ENCODE results near the gene TPM3. TPM values are rescaled to one million over a fixed set of nuclear protein-coding genes. Genes with fewer than 3 reads are reported as not detected.

The TPM3 gene
- total RNA-seq, 4 donors from 2014 or later: 156 to 192 (median 181) TPM

GRCh38 chr1:154117642-154118041 lies 74.3 kb downstream of the TPM3 start:
- Histone ChIP-seq H3K27ac (no peak overlapping the region), H3K9me3 (no peaks in the 10 kb centered on the region), H3K27me3 (no peaks in the 10 kb centered on the region), H3K4me1 (no peaks in the 10 kb centered on the region), H3K4me3 (no peak overlapping the region), H3K36me3 (no peaks in the 10 kb centered on the region)
- no peak for DNase-seq (ENCODE audit: low spot score in 2 of 2)
- TF ChIP-seq CTCF (IDR thresholded peaks at IDR 0.05): no peak
- no peak for TF ChIP-seq POLR2A (IDR thresholded peaks at IDR 0.05)
- TF ChIP-seq POLR2AphosphoS5 (IDR thresholded peaks at IDR 0.05): no peak
- no peak for TF ChIP-seq EP300 (IDR thresholded peaks at IDR 0.05)
- 88% methylated on average over 5 of the region's 5 CpGs for WGBS

GRCh38 chr1:154115180-154115579 lies 76.7 kb downstream of the TPM3 start:
- no peaks in the 10 kb centered on the region for H3K27me3 ChIP-seq
- H3K27ac ChIP-seq: no peak overlapping the region
- no peaks in the 10 kb centered on the region for H3K36me3 ChIP-seq
- no peaks in the 10 kb centered on the region for H3K4me1 ChIP-seq
- WGBS: 24% methylated on average over 1 of the region's 1 CpG
- no peak overlapping the region for H3K4me3 ChIP-seq
- H3K9me3 ChIP-seq: no peaks in the 10 kb centered on the region
- TF ChIP-seq POLR2A (IDR thresholded peaks at IDR 0.05): no peak
- no peak for TF ChIP-seq EP300 (IDR thresholded peaks at IDR 0.05)
- TF ChIP-seq POLR2AphosphoS5 (IDR thresholded peaks at IDR 0.05): no peak
- no peak for TF ChIP-seq CTCF (IDR thresholded peaks at IDR 0.05)
- no peak for DNase-seq (ENCODE audit: low spot score in 2 of 2)

Other genes with a start within 250 kb of the TPM3 start
- gene DENND4B, start 245.4 kb downstream of the TPM3 start, total RNA-seq: 10 to 100 TPM; 20.0 to 45.1 (median 31.0) TPM
- gene CRTC2, start 233.5 kb downstream of the TPM3 start, total RNA-seq: 10 to 100 TPM; 19.3 to 36.2 (median 24.5) TPM
- 10 to 100 TPM; 60.0 to 79.5 (median 69.6) TPM for gene SLC39A1, start 228.6 kb downstream of the TPM3 start, total RNA-seq
- 10 to 100 TPM; 16.6 to 41.0 (median 20.3) TPM for gene CREB3L4, start 224.2 kb downstream of the TPM3 start, total RNA-seq
- 100 to 1,000 TPM; 145 to 213 (median 182) TPM for gene JTB, start 214.4 kb downstream of the TPM3 start, total RNA-seq
- 10 to 100 TPM; 13.5 to 26.3 (median 23.4) TPM for gene RAB13, start 205.8 kb downstream of the TPM3 start, total RNA-seq
- 1,000 to 10,000 TPM; 1,261 to 3,096 (median 2,718) TPM for gene RPS27, start 201.3 kb downstream of the TPM3 start, total RNA-seq
- not detected for gene NUP210L, start 37.0 kb downstream of the TPM3 start, total RNA-seq
- not detected for gene CFAP141, start 14.2 kb upstream of the TPM3 start, total RNA-seq
- gene UBAP2L, start 28.9 kb upstream of the TPM3 start, total RNA-seq: 100 to 1,000 TPM in 1 of 4 donors, 10 to 100 TPM in 3; 69.8 to 124 (median 83.0) TPM
- 10 to 100 TPM; 66.0 to 88.3 (median 78.4) TPM for gene HAX1, start 80.5 kb upstream of the TPM3 start, total RNA-seq
- gene AQP10, start 129.0 kb upstream of the TPM3 start, total RNA-seq: under 1 TPM in 1 of 4 donors, not detected in 3; 0.26 TPM
- 10 to 100 TPM; 14.4 to 34.4 (median 22.0) TPM for gene ATP8B2, start 133.4 kb upstream of the TPM3 start, total RNA-seq
- gene IL6R, start 213.2 kb upstream of the TPM3 start, total RNA-seq: 10 to 100 TPM; 16.1 to 22.9 (median 20.8) TPM